Measurements from ENCODE around the gene PYY.
A peak's percentile ranks its signal among the peaks of the same experiment; 100 is the strongest.
"Not testable (repeated sequence)": the region's sequence is repeated elsewhere in the genome, so short reads cannot be mapped to it uniquely, and the experiment has no call there.

Gene PYY

DNA sequence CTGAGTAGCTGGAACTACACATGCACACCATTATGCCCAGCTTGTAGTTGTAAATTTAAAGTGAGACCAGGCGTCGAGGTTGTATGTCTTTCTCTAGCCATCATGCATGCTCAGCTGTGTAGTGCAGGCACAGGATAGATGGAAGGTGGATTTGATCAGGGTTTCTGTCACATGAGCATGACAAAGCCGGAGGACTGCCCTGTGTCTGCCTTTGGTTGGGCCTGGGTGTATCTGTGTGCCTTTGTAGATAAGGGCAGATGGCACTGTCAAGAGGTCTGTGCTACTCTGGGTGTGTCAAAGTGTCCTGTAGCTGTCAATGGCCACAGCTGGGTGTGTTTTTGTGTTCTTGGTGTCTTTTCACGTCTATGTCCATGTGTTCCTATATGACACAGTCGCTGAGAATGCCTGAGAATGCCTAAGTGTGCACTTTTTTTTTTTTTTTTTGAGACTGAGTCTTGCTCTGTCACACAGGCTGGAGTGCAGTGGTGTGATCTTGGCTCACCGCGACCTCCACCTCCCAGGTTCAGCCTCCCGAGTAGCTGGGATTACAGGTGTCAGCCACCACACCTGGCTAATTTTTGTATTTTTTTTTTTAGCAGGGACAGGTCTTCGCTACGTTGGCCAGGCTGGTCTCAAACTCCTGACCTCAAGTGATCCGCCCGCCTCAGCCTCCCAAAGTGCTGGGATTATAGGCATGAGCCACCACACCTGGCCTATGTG lies 46.6 kb upstream of the PYY start:
- peaks cover 15% of the 10 kb centered on the region for H3K4me1 ChIP-seq (ENCODE audit: control insufficient read depth, insufficient read depth, low read depth, low read length)
- no peak overlapping the region for H2AK5ac ChIP-seq (ENCODE audit: low read length, severe bottlenecking)
- DNase-seq: no peak
- no peak overlapping the region for H2BK12ac ChIP-seq (ENCODE audit: low read length in 2 of 2)
- H3K18ac ChIP-seq (ENCODE audit: low read depth in 1 of 2, low read length in 2 of 2): no peak overlapping the region
- H3K27me3 ChIP-seq (ENCODE audit: control insufficient read depth in 1 of 2, insufficient read depth in 1 of 2, low read length in 2 of 2): peaks cover 0 to 14% of the 10 kb centered on the region in 2 experiments
- no peak overlapping the region for H3K4me3 ChIP-seq (ENCODE audit: insufficient read depth in 1 of 2, low read depth in 1 of 2, low read length in 2 of 2)
- H2BK5ac ChIP-seq (ENCODE audit: low read depth, low read length, poor library complexity, severe bottlenecking): no peak overlapping the region
- H2AFZ ChIP-seq (ENCODE audit: low read depth, low read length): no peak overlapping the region
- no peaks in the 10 kb centered on the region for H3K9me3 ChIP-seq (ENCODE audit: control insufficient read depth, low read length)
- no peaks in the 10 kb centered on the region for H3K36me3 ChIP-seq (ENCODE audit: control insufficient read depth in 1 of 2, insufficient read depth in 2 of 2, low read depth in 1 of 2, low read length in 2 of 2)
- no peaks in the 10 kb centered on the region for H3K79me1 ChIP-seq (replicated peaks; ENCODE audit: low read length, poor library complexity, severe bottlenecking)
- no peak overlapping the region for H3K4me2 ChIP-seq (ENCODE audit: low read length, poor library complexity, severe bottlenecking)
- no peak overlapping the region for H2BK120ac ChIP-seq (ENCODE audit: low read depth, low read length)
- no peak overlapping the region for H3K27ac ChIP-seq (ENCODE audit: low read length, poor library complexity, severe bottlenecking)
- no peak overlapping the region for H3K4ac ChIP-seq (ENCODE audit: low read depth in 1 of 2, low read length in 2 of 2)
- H3K23ac ChIP-seq (ENCODE audit: low read length in 2 of 2): no peak overlapping the region
- 89% methylated on average over 12 of the region's 12 CpGs for WGBS
- no peak overlapping the region for H3K9ac ChIP-seq (ENCODE audit: low read length)
- no peak overlapping the region for H3K14ac ChIP-seq (ENCODE audit: low read length in 2 of 2)
- no peak overlapping the region for H4K91ac ChIP-seq (ENCODE audit: low read length)
- H4K8ac ChIP-seq (ENCODE audit: low read length): peak overlapping the region; percentile 19
- no peak overlapping the region for H2BK15ac ChIP-seq (ENCODE audit: low read depth, poor library complexity, severe bottlenecking)

DNA sequence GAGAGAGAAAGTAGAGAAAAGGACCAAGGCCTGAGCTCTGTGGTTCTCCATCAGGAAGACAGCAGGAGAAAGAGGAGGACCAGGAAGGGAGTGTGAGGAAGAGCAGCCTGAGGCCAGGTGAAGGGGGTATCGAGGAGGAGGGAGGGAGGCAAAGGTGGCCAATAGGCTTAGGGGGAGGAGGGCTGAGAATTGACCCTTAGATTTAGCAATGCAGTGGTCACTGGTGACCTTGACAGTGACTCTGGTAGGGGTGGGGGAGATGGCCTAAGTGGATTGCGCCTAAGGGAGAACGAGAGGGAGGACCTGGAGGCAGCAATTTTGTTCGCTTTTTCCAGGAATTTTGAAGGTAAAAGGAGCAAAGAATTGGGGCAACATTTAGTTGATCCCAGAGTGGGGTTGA lies 45.3 kb upstream of the PYY start:
- no peaks in the 10 kb centered on the region for H3K36me3 ChIP-seq (ENCODE audit: control insufficient read depth in 1 of 2, insufficient read depth in 2 of 2, low read depth in 1 of 2, low read length in 2 of 2)
- H2BK12ac ChIP-seq (ENCODE audit: low read length in 2 of 2): no peak overlapping the region
- no peak overlapping the region for H3K23ac ChIP-seq (ENCODE audit: low read length in 2 of 2)
- H2AFZ ChIP-seq (ENCODE audit: low read depth, low read length): no peak overlapping the region
- H2AK5ac ChIP-seq (ENCODE audit: low read length, severe bottlenecking): no peak overlapping the region
- H3K4me2 ChIP-seq (ENCODE audit: low read length, poor library complexity, severe bottlenecking): no peak overlapping the region
- no peaks in the 10 kb centered on the region for H3K9me3 ChIP-seq (ENCODE audit: control insufficient read depth, low read length)
- H3K79me1 ChIP-seq (replicated peaks; ENCODE audit: low read length, poor library complexity, severe bottlenecking): no peaks in the 10 kb centered on the region
- no peak overlapping the region for H3K27ac ChIP-seq (ENCODE audit: low read length, poor library complexity, severe bottlenecking)
- H3K18ac ChIP-seq (ENCODE audit: low read depth in 1 of 2, low read length in 2 of 2): no peak overlapping the region
- H3K9ac ChIP-seq (ENCODE audit: low read length): no peak overlapping the region
- H2BK15ac ChIP-seq (ENCODE audit: low read depth, poor library complexity, severe bottlenecking): no peak overlapping the region
- no peak overlapping the region for H3K14ac ChIP-seq (ENCODE audit: low read length in 2 of 2)
- peaks cover 4 to 15% of the 10 kb centered on the region in 2 experiments for H3K27me3 ChIP-seq (ENCODE audit: control insufficient read depth in 1 of 2, insufficient read depth in 1 of 2, low read length in 2 of 2)
- WGBS: 88% methylated on average over 4 of the region's 4 CpGs
- no peak overlapping the region for H3K4ac ChIP-seq (ENCODE audit: low read depth in 1 of 2, low read length in 2 of 2)
- H4K8ac ChIP-seq (ENCODE audit: low read length): no peak overlapping the region
- no peak overlapping the region for H2BK5ac ChIP-seq (ENCODE audit: low read depth, low read length, poor library complexity, severe bottlenecking)
- no peak overlapping the region for H4K91ac ChIP-seq (ENCODE audit: low read length)
- H3K4me1 ChIP-seq (ENCODE audit: control insufficient read depth, insufficient read depth, low read depth, low read length): peaks cover 12% of the 10 kb centered on the region
- H3K4me3 ChIP-seq (ENCODE audit: insufficient read depth in 1 of 2, low read depth in 1 of 2, low read length in 2 of 2): no peak overlapping the region
- no peak overlapping the region for H2BK120ac ChIP-seq (ENCODE audit: low read depth, low read length)
- DNase-seq: no peak

DNA sequence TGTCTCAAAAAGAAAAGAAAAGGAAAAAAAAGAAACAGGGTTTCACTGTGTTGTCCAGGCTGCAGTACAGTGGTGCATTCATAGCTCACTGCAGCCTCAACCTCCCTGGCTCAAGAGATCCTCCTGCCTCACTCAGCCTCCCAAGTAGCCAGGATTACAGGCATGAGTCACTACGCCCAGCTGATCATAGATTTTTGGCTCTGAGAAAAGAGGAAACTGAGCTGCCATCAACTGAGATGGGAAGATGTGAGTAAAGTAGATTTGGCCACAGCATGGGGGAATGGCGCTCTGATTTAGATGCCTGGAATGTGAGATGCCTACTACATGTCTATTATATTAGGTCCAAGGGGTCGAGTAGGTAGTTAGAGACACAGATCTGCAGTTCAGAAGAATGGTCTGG lies 44.8 kb upstream of the PYY start:
- Histone ChIP-seq H3K4me3 (ENCODE audit: insufficient read depth in 1 of 2, low read depth in 1 of 2, low read length in 2 of 2) (no peak overlapping the region), H2BK15ac (ENCODE audit: low read depth, poor library complexity, severe bottlenecking) (no peak overlapping the region), H2AFZ (ENCODE audit: low read depth, low read length) (no peak overlapping the region), H3K9ac (ENCODE audit: low read length) (no peak overlapping the region), H3K9me3 (ENCODE audit: control insufficient read depth, low read length) (no peaks in the 10 kb centered on the region), H4K91ac (ENCODE audit: low read length) (no peak overlapping the region), H3K36me3 (ENCODE audit: control insufficient read depth in 1 of 2, insufficient read depth in 2 of 2, low read depth in 1 of 2, low read length in 2 of 2) (no peaks in the 10 kb centered on the region), H3K4me2 (ENCODE audit: low read length, poor library complexity, severe bottlenecking) (no peak overlapping the region), H3K18ac (ENCODE audit: low read depth in 1 of 2, low read length in 2 of 2) (no peak overlapping the region), H3K4ac (ENCODE audit: low read depth in 1 of 2, low read length in 2 of 2) (no peak overlapping the region), H4K8ac (ENCODE audit: low read length) (no peak overlapping the region), H3K23ac (ENCODE audit: low read length in 2 of 2) (no peak overlapping the region), H3K14ac (ENCODE audit: low read length in 2 of 2) (no peak overlapping the region), H2BK12ac (ENCODE audit: low read length in 2 of 2) (no peak overlapping the region), H3K27ac (ENCODE audit: low read length, poor library complexity, severe bottlenecking) (no peak overlapping the region), H3K4me1 (ENCODE audit: control insufficient read depth, insufficient read depth, low read depth, low read length) (peaks cover 12% of the 10 kb centered on the region), H3K27me3 (ENCODE audit: control insufficient read depth in 1 of 2, insufficient read depth in 1 of 2, low read length in 2 of 2) (peaks cover 4 to 17% of the 10 kb centered on the region in 2 experiments), H2BK5ac (ENCODE audit: low read depth, low read length, poor library complexity, severe bottlenecking) (no peak overlapping the region), H3K79me1 (replicated peaks; ENCODE audit: low read length, poor library complexity, severe bottlenecking) (no peaks in the 10 kb centered on the region), H2AK5ac (ENCODE audit: low read length, severe bottlenecking) (no peak overlapping the region), H2BK120ac (ENCODE audit: low read depth, low read length) (no peak overlapping the region)
- WGBS: 79% methylated on average over 3 of the region's 3 CpGs
- no peak for DNase-seq

DNA sequence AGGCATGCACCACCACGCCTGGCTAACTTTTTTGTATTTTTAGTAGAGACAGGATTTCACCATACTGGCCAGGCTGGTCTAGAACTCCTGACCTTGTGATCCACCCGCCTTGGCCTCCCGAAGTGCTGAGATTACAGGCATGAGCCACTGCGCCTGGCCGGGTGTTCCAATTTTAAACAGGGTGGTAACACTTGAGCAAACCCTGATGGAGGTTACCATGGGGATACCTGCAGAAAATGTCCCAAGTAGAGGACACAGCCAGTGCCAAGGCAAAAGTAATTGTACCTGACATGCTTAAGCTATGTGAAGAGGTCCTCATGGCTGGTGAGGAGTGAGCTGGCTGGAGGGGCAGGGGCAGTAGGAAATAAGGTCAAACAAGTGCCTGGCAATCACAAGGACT lies 43.4 kb upstream of the PYY start:
- H3K27ac ChIP-seq (ENCODE audit: low read length, poor library complexity, severe bottlenecking); DNase-seq; H2AFZ ChIP-seq (ENCODE audit: low read depth, low read length); H3K23ac ChIP-seq (ENCODE audit: low read length in 2 of 2); H3K18ac ChIP-seq (ENCODE audit: low read depth in 1 of 2, low read length in 2 of 2); H4K8ac ChIP-seq (ENCODE audit: low read length); H3K9me3 ChIP-seq (ENCODE audit: control insufficient read depth, low read length); H2BK120ac ChIP-seq (ENCODE audit: low read depth, low read length); H3K4me1 ChIP-seq (ENCODE audit: control insufficient read depth, insufficient read depth, low read depth, low read length); H3K4me3 ChIP-seq (ENCODE audit: insufficient read depth in 1 of 2, low read depth in 1 of 2, low read length in 2 of 2); H3K14ac ChIP-seq (ENCODE audit: low read length in 2 of 2); H2BK5ac ChIP-seq (ENCODE audit: low read depth, low read length, poor library complexity, severe bottlenecking); H2AK5ac ChIP-seq (ENCODE audit: low read length, severe bottlenecking); H3K79me1 ChIP-seq (replicated peaks; ENCODE audit: low read length, poor library complexity, severe bottlenecking); H2BK15ac ChIP-seq (ENCODE audit: low read depth, poor library complexity, severe bottlenecking); H3K36me3 ChIP-seq (ENCODE audit: control insufficient read depth in 1 of 2, insufficient read depth in 2 of 2, low read depth in 1 of 2, low read length in 2 of 2); H4K91ac ChIP-seq (ENCODE audit: low read length); H3K9ac ChIP-seq (ENCODE audit: low read length); H3K4me2 ChIP-seq (ENCODE audit: low read length, poor library complexity, severe bottlenecking); H2BK12ac ChIP-seq (ENCODE audit: low read length in 2 of 2); H3K4ac ChIP-seq (ENCODE audit: low read depth in 1 of 2, low read length in 2 of 2): not testable (repeated sequence)
- H3K27me3 ChIP-seq (ENCODE audit: control insufficient read depth in 1 of 2, insufficient read depth in 1 of 2, low read length in 2 of 2): peaks cover 4 to 17% of the 10 kb centered on the region in 2 experiments
- 85% methylated on average over 5 of the region's 5 CpGs for WGBS
